AG09309 (cell line): ENCODE data around the gene ARHGAP36.

Source experiments
- DNase-seq: peaks from one replicate; pipeline ENCODE4 v3.0.0-alpha.2; 2010; ENCODE audit warnings: low read depth
- H3K4me3 ChIP-seq: 2 replicates; pipeline ENCODE4 v1.5.1; 2011; ENCODE audit warnings: mild to moderate bottlenecking, low read depth, low read length, moderate library complexity; ENCODE audit not compliant: control insufficient read depth
- CTCF ChIP-seq: IDR thresholded peaks from 2 replicates; pipeline ENCODE4 v1.5.1; 2011; ENCODE audit warnings: mild to moderate bottlenecking, low read depth, low read length, inconsistent platforms; ENCODE audit not compliant: insufficient read depth, control insufficient read depth; ENCODE audit errors: missing control alignments

ARHGAP36 gene

GRCh38 chrX:131058136-131058868, at the start of gene ARHGAP36:
ARHGAP36 (plus strand) TSS chrX:131058346; CDS start chrX:131081666, 23,320 bp downstream.
- no peak for TF ChIP-seq CTCF
- no peak for DNase-seq
- no peak within 1 kb of the TSS for H3K4me3 ChIP-seq

- no peak for TF ChIP-seq CTCF
- no peak overlapping the region for H3K4me3 ChIP-seq
- no peak for DNase-seq
These were observed 48.0 kb upstream of the ARHGAP36 start for GRCh38 chrX:131010186-131010585.

GRCh38 chrX:131025336-131025735, 32.8 kb upstream of the ARHGAP36 start:
- no peak overlapping the region for H3K4me3 ChIP-seq
- no peak for TF ChIP-seq CTCF
- no peak for DNase-seq

- TF ChIP-seq CTCF = no peak
- no peak for DNase-seq
- no peak overlapping the region for H3K4me3 ChIP-seq
These were observed 25.6 kb upstream of the ARHGAP36 start for GRCh38 chrX:131032354-131033230.

- no peak overlapping the region for H3K4me3 ChIP-seq
- DNase-seq = no peak
- TF ChIP-seq CTCF = no peak
These were observed 24.1 kb upstream of the ARHGAP36 start for GRCh38 chrX:131034063-131034462.

GRCh38 chrX:131040781-131041180, 17.4 kb upstream of the ARHGAP36 start:
- no peak overlapping the region for H3K4me3 ChIP-seq
- no peak for DNase-seq
- TF ChIP-seq CTCF = no peak
